ENCODE data around the gene ANKRD34A.

ANKRD34A gene

GRCh38 chr1:145967288-145967687 lies 2.9 kb upstream of the ANKRD34A start:
- Histone ChIP-seq H3K27me3 (replicated peaks) (no peaks in the 10 kb centered on the region), H3K4me3 (ENCODE audit: low read depth, low read length) (no peak overlapping the region), H3K27ac (no peak overlapping the region), H3K36me3 (replicated peaks) (no peaks in the 10 kb centered on the region)
- no peak for TF ChIP-seq CTCF (IDR thresholded peaks at IDR 0.05; ENCODE audit: low read depth, low read length, missing control alignments)
- in situ Hi-C loops (cut with HindIII; ENCODE audit: low pct_ligation_motif_present, low sequenced_read_pairs), result no loop called here
- DNase-seq, result no peak

- H3K36me3 ChIP-seq (replicated peaks), result no peaks in the 10 kb centered on the region
- peak overlapping the region; percentile 84 for H3K4me3 ChIP-seq (ENCODE audit: low read depth, low read length)
- no peak for TF ChIP-seq CTCF (IDR thresholded peaks at IDR 0.05; ENCODE audit: low read depth, low read length, missing control alignments)
- H3K27me3 ChIP-seq (replicated peaks), result no peaks in the 10 kb centered on the region
- in situ Hi-C loops (cut with HindIII; ENCODE audit: low pct_ligation_motif_present, low sequenced_read_pairs), result no loop called here
- no peak overlapping the region for H3K27ac ChIP-seq
- DNase-seq, result no peak
These were observed 857 bp upstream of the ANKRD34A start for GRCh38 chr1:145965119-145965744.

GRCh38 chr1:145963265-145964019 lies 933 bp downstream of the ANKRD34A start:
- DNase-seq, result no peak
- H3K27me3 ChIP-seq (replicated peaks), result no peaks in the 10 kb centered on the region
- H3K36me3 ChIP-seq (replicated peaks), result no peaks in the 10 kb centered on the region
- peak overlapping the region; percentile 57 for H3K27ac ChIP-seq
- in situ Hi-C loops (cut with HindIII; ENCODE audit: low pct_ligation_motif_present, low sequenced_read_pairs), result no loop called here
- peak overlapping the region; percentile 84 for H3K4me3 ChIP-seq (ENCODE audit: low read depth, low read length)
- TF ChIP-seq CTCF (IDR thresholded peaks at IDR 0.05; ENCODE audit: low read depth, low read length, missing control alignments), result no peak

GRCh38 chr1:145962157-145963102 lies 1.9 kb downstream of the ANKRD34A start:
- TF ChIP-seq CTCF (IDR thresholded peaks at IDR 0.05; ENCODE audit: low read depth, low read length, missing control alignments), result no peak
- Histone ChIP-seq H3K27ac (peak overlapping the region; percentile 11), H3K27me3 (replicated peaks) (no peaks in the 10 kb centered on the region), H3K36me3 (replicated peaks) (no peaks in the 10 kb centered on the region), H3K4me3 (ENCODE audit: low read depth, low read length) (peak overlapping the region; percentile 77)
- in situ Hi-C loops (cut with HindIII; ENCODE audit: low pct_ligation_motif_present, low sequenced_read_pairs), result no loop called here
- DNase-seq, result no peak

GRCh38 chr1:145961425-145962156 lies 2.8 kb downstream of the ANKRD34A start:
- TF ChIP-seq CTCF (IDR thresholded peaks at IDR 0.05; ENCODE audit: low read depth, low read length, missing control alignments), result no peak
- Histone ChIP-seq H3K27me3 (replicated peaks) (no peaks in the 10 kb centered on the region), H3K27ac (no peak overlapping the region), H3K36me3 (replicated peaks) (no peaks in the 10 kb centered on the region), H3K4me3 (ENCODE audit: low read depth, low read length) (peak overlapping the region; percentile 77)
- in situ Hi-C loops (cut with HindIII; ENCODE audit: low pct_ligation_motif_present, low sequenced_read_pairs), result no loop called here
- DNase-seq, result no peak

Measured in brain microvascular endothelial cell (primary cell).